HG03025 (cell line): ENCODE data around the gene KMT2D.

Experiments used
- ATAC-seq: cut with Tn5 transposase; IDR thresholded peaks from one replicate; pipeline ENCODE4 v1.9.1; 2021; ENCODE audit warnings: mild to moderate bottlenecking, moderate library complexity; ENCODE audit not compliant: unreplicated experiment, low FRiP score

Gene KMT2D

DNA sequence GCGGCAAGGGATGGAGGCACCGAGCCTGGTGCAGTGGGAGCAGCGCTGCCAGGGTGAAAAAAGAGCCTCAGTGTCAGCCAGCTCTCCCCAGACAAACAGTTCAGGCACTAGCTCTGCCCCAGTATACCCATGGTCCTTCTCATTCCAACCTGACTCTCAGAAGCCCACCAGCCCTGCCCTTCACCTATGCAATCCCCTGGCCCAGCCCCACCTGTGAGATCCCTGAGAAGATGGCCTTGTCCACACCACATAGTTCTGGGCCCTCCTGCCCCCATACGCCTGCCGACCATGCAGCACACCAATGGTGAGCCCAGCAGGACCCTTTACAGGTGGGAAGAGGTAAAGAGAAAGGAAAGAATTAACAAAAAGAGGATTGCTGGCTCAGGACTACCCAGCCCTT is 6.5 kb downstream of the KMT2D start:
- no peak for ATAC-seq

DNA sequence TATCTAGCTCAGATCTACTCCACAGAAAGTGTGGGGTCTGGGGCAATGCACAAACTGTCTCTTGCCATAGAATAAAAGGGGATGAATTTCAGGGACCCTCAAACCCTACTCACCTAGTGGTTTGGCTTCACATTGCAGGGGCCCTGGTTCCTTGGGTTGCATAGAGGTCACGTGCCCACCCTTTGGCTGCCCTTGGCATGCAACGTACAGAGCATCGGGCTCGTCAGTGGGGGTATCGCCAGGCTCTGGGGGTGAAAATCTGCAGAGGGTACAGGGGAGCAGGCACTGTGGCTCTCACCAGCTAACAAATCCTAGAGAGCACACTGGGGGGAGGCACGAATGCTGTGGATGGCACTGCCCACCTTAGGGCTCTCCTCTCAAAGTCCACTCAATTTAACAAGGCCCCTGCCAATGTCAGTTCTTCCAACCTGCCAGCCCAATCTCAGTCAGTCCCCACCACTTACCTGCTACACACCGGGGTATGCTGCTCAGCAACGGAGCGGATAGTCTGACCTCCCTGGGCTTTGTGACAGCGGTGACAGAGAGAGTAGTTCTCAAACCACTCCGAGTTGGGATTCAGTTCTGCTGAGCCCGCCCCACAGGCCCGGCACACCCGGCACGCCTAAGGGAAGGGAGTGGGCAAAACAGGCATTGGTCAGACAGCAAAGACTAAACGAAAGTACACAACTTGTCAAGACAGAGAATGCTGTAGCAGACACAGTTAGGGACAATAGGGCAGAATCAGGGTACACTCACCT is 8.0 kb downstream of the KMT2D start:
- no peak for ATAC-seq

DNA sequence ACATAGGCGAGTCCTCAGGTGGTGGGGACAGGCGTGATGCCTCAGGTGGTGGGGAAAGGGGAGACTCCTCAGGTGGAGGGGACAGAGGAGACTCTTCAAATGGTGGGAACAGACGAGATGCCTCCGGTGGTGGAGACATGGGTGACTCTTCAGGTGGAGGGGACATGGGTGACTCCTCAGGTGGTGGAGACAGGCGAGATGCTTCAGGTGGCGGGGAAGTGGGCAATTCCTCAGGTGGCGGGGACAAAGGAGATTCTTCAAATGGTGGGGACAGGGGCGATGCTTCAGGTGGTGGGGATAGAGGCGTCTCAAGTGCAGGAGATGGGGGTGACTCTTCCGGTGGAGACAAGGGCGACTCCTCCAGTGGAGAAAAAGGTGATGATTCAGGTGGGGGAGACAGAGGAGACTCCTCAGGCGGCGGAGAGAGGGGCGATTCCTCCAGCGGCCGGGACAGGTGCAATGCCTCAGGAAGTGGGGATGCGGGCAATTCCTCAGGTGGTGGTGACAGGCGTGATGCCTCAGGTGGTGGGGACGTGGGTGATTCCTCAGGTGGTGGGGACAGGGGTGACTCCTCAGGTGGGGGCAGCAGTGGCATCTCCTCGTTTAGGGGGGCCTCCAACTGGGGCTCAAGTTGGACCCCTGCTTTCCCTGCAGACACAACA is 8.7 kb downstream of the KMT2D start:
- no peak for ATAC-seq

DNA sequence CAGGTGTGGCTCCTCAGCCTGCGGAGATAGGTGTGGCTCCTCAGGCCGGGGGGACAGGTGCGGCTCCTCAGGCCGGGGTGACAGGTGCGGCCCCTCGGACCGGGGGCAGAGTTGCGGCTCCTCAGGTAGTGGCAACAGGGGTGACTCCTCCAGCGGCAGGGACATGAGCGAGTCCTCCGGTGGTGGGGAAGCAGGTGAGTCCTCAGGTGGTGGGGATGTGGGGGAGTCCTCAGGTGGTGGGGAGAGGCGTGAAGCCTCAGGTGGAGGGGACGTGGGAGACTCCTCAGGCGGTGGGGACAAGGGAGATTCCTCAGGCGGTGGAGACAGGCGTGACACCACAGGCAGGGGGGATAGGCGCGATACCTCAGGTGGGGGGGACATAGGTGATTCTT is 9.2 kb downstream of the KMT2D start:
- no peak for ATAC-seq

DNA sequence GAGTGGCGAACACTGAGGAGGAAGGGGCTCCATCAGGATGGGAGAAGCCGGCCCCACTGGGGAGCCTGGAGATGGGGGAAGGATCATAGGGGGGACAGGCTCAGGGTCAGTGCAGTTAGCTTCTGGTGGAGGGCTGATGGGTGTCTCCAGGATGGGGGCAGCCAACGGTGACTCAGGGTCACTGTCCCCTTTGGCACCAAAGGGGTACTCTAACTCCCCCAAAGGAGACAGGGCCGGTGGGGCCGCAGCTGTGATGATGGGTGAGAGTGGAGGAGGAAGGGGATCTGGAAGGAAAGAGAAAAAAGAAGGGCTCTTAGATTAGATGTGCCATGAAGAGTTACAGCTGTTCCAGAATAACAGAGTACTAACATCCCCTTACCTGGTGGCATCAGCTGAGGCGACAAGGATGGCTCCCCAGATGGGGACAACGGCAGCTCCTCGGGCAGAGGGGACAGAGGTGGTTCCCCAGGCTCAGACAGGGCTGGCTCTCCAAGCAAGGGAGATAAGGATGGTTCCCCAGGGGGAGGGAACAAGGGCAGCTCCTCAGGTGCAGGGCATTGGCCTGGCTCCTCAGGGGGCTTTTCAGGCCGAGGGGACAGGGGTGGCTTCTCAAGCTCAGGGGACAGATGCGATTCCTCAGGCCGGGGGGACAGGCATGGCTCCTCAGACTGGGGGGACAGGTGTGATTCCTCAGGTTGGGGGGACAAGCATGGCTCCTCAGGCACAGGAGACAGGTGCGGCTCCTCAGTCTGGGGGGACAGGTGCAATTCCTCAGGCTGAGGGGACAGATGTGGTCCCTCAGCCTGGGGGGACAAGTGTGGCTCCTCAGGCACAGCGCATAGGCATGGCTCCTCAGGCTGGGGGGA is 9.9 kb downstream of the KMT2D start:
- ATAC-seq = no peak

DNA sequence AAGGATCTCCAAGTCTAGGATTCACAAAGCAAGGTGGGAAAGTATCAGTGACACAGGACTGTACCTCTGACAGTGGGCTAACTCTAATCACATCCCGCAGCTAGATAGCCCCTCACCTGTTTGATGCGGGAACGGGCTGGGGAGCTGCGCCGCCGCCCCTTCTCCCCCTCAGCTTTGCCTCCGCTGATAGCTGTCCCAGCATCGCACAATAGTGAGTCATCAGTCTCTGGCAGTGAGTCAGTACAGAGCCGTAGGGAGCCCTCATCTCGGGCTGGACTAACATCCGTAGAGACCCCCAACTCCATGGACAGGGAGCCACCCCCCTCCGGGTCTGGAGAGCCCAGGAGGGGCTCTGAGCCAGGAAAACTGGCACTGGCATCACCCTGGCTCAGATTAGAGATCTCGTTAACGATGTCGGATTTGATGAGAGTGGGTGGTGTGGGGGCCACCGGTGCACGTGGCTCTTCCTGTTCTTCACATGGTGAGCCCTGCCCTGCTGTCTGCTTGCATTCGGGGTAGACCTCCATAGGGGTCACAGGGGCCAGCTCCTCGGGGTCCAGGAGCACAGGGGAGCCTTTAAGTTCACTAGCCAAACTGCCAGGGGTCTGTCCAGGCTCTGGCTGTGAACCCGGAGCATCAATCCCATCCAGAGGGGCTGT is 10.9 kb downstream of the KMT2D start:
- ATAC-seq = no peak

DNA sequence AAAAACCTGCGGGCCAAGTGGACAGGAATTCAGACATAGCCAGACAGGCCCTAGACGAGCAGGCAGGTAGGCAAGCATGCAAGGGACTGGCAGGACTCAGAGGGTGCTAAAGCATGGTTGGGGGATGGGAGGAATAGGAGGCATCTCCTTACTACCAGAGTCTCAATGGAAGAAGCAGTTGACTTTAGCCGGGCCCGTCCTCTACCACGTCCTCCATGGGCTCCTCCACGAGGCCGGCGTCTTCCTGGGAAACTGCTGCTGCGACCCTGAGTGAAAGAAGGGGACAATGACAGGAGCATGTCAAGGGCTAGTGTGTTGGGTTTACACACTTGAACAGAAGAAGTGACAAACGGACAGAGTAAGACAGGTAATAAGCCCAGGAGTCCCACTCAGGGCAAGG is 11.6 kb downstream of the KMT2D start:
- ATAC-seq = no peak

DNA sequence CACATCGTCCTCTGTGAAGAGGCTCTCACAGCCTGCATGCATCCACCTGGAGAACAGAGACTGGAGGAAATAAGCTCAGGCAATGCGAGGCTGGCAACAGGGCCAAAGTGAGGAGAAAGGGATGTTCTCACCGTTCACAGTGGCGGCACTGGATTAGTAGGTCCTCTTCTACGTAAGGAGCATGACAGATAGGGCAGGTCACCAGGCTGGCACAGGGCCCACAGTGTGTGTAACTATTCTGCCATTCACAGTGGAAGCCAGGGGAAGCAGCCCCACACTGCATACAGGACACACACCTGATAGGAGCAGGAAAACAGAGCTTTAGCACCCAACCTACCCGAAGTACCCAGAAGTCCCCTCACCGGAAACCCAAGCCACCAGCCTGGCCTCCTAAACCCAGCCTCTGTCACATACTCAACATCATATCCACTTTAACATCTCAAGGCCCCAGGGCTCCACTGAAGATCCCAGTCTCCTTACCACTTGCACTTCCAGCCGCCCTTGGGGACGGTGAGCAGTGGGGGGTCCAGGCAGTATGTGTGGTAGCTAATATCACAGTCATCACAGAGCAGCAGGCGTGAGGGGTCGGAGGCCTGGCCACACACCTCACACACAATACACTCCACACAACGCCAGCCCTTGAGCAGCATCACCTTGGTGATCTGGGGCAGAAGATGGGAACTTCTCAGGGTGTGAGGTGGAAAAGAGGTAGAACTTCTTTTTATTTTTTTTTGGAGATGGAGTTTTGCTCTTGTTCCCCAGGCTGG is 14.3 kb downstream of the KMT2D start:
- ATAC-seq = no peak

DNA sequence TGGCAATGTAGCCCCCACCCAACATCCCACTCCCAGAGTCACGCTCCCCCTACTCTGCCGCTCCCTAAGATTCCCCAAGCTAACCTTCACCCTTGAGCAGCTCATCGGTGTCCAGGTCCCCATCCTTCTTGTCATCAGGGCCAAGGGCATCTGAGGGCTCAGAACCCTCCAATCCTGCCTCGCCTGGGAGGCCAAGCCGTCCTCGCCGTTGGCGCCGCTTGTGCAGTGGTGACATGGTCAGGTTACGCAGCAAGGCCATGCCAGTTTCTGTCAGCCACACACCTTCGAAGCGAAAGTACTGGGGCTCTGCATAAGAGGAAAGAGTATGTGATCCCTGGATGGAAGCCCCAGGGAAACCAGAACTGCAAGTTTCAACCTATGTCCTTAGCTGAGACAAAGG is 15.9 kb downstream of the KMT2D start:
- ATAC-seq = no peak

DNA sequence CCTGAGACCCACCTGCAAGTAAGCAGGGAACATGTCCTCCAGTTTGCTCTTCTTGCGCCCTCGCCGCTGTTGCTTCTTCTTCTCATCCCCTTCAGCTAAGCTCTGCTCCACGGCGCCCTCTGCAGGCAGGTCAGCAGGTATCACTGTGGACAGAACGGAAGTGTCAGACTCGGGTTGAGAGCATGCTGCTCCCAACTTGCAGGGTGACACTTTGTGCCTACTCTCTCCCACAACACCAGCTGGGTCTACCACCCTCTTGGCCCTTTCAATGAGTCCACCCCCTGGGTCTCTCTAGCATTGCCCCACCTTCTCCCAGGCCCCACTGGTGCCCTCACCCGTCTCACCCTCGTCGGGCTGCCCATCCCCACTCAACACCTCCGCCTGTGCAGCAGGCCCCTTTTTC is 16.7 kb downstream of the KMT2D start:
- ATAC-seq = no peak

DNA sequence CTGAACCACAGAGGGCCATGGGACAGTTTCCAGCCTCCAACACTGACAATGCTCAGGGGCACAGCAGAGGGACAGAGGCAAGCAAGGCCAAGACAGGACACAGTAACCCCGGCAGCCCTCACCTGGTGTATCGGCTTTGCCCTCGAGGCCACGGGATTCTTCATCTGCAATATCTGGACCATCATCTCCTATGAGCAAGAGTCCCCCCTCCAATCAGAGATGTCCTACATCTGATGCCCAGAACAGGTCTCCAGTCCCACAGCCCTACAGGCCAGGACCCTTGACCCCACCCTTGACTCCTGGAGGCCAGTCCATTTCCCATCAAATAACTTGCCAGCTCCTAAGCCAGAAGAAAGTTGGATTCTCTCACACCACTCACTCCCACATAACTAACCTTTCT is 17.4 kb downstream of the KMT2D start:
- no peak for ATAC-seq

DNA sequence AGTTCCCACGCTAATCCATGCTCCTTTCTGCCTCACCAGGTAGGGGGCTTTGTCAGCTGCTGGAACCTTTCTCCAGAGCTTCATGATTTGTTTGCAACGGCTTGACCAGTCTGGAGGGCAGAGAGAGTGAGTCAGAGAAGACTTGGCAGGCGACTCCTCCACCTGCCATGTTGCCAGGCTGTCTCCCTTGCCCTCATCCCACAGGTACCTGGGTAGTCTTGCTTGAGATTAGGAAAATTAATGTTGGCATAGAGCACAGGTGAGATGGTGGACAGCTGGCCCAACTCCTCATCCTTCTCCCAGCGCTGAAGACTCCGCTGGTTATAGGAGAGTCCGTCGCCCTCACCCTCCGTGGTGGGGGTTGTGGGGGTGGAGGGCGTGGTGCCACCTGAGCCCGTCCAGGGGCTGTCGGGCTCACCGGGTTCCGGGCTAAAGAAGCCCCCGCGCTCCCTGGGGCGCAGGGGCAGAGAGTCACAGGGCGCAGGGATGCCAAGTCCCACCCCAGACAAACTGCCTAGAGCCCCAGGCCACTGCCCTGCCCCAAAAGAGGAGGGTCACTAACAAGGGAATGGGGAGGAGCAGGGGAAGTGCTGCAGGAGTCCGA is 18.6 kb downstream of the KMT2D start:
- no peak for ATAC-seq

DNA sequence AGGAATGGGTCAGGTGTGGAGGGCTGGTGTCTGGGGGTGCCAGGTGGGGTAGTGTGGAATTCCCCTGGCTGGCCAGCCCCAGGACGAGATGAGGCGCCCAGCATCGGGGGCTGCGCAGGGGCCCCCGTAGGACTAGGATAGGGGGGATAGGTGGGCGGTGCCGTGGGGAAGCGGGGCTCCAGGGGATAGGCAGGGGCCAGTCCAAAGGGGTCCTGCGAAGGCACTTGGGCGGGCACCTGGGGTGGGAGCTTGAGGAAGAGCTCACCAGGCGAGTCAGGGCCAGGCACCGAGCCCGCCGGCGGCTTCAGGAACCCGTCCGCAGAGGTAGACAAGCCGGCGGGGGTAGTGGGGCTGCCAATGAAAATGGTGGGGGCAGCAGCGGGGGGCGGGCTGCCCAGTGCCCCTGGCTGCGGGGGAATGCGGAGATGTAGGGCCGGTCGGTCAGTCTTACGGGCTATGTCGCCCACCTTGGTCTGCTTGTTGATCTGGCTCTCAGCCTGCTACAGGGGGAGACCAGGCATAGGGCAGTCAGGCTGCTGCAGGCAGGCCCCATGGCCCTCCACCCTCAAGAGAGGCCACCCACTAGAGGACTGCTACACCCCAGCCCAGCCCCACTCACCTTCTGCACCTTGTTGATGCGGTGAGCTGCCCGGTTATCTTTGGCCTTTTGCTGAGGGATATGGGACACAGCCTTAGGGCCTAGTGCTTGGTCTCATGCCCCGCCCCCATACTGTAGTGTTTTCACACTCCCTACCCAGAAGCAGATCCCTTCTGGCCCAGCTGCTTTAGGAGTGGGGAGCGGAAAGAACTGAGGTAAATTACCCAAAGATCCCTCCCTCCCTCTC is 19.3 kb downstream of the KMT2D start:
- ATAC-seq = no peak

DNA sequence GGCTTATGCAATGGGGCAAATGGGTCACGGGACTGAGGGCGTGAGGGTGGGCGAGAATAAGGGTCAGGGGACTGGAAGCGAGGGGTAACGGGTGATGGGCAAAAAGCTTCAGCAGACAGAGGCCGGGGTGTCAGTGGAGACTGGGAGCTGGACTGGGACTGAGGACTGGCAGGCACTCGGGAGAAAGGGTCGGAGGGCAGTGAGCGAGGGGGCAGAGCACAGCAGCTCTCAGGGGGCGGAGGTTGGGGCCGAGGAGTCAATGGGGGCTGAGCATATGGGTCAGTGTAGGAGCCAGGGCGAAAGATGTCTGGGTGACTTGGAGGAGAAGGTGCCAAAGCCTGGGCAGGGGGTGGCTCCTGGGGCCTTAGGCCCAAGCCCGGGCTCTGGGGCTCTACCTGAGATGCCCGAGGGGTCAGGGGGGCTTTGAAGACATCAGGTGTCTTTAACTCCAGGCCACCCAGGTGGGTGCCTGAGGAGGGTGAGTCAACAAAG is 20.2 kb downstream of the KMT2D start:
- no peak for ATAC-seq

DNA sequence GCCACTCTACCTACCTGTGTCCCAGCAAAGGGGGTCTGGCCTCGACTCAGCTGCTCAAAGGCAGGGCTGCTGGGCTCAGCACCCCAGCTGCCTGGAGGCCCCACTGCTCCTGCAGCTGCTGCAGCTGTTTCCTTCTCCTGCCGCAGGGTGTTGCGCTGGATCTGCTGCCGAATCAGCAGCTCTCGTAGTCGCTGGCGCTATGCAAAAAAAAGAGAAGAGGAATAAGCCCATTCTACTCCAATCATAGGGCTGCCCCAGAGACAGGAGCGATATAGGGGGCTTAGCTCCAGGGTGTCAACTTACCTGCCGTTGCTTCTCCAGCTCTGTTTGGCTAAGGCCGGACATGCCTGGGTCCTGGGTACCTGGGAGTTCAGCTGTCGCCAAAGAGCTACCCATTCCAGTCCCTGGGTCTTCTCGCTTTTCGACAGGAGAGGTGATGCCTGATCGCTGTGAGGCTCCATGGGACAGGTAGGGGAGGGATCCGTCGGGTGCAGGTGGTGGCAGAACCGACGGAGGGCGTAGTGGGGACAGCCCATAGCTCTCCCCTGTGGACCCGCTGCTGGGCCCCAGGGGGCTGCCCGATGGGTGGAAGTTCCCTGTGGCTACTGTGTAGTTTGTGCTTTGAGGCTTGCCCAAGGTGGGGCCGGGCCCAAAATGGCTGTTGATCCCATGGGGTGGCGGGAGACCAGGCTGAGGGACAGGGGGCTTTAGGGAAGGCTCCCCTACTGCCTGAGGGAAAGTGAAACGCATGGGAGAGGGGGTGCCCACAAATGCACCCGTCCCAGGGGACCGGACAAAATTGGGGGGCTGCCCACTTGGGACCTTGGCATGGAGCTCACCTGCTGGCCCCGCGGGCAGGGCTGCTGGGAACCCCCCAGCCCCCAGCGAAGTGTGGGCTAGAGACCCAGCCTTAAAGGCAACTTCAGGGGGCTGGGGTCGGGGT is 20.9 kb downstream of the KMT2D start:
- ATAC-seq = no peak

DNA sequence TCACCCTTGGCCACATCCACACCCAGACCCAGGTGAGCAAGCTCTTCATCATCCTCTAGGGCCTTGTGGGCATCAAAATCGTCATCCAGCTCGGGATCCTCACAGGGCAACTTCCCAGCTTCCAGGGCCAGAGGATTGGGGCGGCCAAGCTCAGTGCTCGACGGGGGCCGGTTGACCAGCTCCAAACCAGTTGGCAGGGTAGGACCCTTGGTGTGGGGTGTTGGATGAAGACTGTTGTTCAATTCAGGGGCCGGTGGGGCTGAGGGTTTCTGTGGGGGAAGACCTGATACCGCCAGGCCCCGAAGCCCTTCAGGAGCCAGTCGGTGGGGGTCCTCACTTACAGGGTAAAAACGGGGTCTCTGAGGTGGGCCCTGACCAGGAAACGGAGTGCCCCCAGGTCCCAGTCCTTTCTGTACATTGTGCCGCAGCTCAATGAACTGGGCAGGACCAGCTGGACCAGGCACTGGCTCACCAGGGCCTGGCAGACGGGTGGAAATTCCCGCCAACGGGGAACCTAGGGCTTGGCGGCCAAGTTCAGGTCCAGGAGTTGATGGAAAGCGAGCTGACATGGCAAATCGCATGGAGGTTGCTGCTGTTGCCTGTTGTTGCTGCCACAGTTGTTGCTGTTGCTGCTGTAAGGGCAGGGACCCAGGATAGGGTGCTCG is 22.2 kb downstream of the KMT2D start:
- ATAC-seq = no peak

DNA sequence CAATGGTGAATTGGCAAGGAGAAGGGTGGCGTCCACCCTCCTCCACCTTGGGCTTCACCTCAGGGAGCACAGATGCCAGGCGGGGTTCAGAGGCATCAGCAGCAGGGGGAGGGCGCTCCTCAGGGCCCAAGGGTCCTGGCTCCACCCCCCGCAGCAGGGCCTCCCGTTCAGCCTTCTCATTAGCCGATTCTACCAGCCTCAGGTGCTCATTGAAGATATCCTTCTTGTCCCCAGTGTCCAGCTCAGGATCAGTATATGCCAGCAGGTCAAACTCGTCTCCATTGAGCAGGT is 22.7 kb downstream of the KMT2D start:
- ATAC-seq = no peak
